Smooth muscle cell of the pulmonary artery (primary cell): ENCODE results near the gene RWDD3. TPM values are rescaled to one million over a fixed set of nuclear protein-coding genes. Genes with fewer than 3 reads are reported as not detected.

Source experiments
- total RNA-seq: library from RNA; depleted of rRNA; stranded (reverse); fragments of >200 nt; gene quantifications from 2 replicates; pipeline ENCODE4 v1.2.3, GENCODE V29; 2014

Gene RWDD3
- 10.4 and 12.6 TPM in 2 replicates for total RNA-seq

DNA sequence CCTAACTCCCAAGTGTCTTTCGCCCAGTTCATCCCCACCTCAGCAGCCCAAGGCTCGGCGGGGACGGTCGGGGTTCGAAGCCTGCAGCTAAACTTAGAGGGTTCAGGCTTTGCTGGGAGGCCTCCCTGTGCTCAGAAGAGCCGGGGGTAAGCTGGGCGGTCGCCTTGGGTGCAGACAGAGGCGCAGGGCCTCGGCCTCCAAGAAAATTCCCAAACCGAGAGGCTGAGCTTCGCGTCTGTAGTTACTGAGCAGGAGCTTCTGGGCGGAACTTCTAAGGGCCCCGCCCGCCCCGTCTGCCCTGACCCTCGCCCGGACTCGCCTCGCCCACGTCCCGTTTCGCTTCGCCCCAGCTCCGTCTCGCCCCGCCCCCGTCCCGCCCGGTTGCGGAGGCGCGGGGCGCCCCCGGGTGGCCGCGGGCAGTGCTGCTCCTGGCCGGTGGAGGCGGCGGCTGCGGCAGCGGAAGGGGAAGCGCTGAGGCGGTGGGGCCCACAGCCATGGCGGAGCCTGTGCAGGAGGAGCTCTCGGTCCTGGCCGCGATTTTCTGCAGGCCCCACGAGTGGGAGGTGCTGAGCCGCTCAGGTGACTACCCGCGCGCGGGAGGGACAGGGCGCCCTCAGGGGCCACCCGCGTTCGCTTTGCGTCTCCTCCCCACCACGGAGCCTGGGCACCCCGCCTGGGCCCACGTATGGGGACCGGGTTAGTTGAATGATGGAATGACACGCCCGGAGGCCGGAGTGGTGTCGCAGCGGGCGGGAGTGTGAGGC lies at the start of gene RWDD3:
Gene RWDD3, plus strand, starts transcription at position 474 of the 764 bp plus-strand sequence. Its CDS starts 21 bp downstream, at position 495.

Other genes starting within 250 kb of the RWDD3 start
- 2.7 and 3.5 TPM in 2 replicates for gene ALG14, start 161.3 kb upstream of the RWDD3 start, total RNA-seq
- gene TLCD4, start 116.9 kb upstream of the RWDD3 start, total RNA-seq: 0.26 and 1.2 TPM in 2 replicates